8988T (cell line): ENCODE results near the gene CCND1.

Experiments
- DNase-seq: peaks from one replicate; pipeline ENCODE4 v3.0.0; 2011

CCND1 gene

DNA sequence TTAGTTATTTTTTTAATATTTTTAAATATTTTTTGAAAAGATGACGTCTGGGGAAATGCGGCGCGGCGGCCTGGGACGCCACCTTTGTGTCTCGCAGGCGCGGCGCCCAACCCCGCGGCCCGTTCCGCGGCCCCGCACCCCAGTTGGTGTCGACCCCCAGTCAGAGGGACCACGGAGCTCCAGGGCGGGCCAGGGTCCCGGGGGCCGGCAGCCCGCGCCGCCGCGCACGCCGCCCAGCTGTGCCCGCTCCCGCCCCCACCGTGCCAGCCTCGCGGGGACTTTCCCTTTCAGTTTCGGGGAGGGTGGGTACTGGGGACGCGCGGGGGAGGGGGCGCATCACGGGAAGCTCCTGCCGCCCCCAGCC, 1.6 kb downstream of the CCND1 start:
- DNase-seq, result peak; percentile 57

DNA sequence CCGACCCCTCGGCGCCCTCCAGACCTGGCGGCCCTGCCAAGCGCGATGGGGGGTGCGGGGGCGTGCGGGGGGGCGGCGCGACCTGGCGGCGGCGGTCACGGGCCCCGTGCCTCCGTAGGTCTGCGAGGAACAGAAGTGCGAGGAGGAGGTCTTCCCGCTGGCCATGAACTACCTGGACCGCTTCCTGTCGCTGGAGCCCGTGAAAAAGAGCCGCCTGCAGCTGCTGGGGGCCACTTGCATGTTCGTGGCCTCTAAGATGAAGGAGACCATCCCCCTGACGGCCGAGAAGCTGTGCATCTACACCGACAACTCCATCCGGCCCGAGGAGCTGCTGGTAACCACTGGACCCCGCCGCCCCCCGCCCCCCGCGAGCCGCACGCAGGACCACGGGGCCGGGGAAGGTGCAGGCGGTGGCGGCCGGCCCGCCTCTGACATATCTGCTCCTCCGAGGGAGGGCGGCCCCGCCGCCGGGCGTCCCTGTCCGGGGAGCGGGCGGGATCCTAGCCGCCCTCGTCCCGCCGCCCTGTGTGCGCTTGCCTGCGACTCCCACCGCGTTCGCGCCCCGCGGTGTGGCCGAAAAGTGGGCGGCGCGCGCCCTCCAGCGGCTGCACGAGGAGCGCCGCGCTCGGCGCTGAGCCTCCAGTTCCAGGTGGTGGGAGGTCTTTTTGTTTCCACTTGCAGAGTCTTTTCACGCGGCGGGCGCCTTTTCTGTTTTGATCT, 2.1 kb downstream of the CCND1 start:
- DNase-seq, result peak; percentile 86

DNA sequence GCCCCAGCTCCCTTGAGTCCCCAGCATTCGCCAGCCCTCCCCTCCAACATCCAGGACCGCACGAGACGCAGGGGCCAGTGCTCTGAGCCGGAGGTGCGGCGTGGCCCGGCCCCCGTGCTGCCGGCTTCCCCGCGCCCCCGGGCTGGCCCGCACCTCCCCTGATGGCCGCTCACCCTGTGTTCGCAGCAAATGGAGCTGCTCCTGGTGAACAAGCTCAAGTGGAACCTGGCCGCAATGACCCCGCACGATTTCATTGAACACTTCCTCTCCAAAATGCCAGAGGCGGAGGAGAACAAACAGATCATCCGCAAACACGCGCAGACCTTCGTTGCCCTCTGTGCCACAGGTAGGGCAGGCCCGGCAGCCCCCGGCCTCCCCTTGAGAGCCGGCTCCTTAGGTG, 2.7 kb downstream of the CCND1 start:
- DNase-seq, result peak; percentile 29

DNA sequence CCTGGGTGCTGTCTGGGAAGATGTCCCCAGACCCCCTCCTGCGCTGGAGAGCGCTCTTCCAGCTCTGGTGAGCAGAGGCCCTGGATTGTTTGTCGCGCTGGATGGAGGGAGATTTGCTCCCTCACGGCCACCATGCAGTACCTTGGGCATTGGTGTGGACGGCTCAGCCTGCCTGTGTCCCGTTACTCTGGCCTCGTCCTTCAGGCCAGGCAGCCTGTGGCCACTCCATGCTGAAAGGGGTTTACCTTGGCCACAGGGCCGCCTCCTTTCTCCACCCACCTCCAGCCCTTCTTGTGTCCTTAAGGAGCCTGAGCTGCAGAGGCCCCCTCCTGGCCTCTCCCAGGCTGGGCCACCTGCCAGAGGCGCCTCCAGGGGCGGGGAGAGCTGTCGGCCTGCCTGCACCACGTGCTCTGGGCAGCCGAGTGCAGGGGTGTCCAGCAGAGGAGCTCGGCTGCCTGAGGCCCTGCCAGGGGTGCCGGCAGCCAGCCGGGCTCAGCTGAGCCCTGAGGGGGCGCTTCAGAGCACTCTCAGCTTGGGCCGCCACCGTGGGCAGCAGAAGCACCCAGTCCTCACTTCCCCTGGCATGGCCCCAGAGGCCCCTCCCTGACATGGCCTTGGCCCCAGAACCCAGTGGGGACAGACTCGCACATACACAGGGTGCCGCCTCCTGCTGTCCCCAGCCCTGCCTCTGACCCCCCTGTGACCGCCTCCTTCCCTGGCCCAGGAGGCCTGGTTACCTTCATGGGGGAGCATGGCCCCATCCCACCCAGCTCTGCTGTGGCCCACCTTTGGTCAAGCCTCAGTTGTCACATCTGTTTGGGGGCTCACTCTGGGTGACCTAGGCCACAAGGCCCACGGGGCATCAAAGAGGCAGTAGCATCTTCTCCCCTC, 3.4 kb downstream of the CCND1 start:
- DNase-seq, result peak; percentile 68

DNA sequence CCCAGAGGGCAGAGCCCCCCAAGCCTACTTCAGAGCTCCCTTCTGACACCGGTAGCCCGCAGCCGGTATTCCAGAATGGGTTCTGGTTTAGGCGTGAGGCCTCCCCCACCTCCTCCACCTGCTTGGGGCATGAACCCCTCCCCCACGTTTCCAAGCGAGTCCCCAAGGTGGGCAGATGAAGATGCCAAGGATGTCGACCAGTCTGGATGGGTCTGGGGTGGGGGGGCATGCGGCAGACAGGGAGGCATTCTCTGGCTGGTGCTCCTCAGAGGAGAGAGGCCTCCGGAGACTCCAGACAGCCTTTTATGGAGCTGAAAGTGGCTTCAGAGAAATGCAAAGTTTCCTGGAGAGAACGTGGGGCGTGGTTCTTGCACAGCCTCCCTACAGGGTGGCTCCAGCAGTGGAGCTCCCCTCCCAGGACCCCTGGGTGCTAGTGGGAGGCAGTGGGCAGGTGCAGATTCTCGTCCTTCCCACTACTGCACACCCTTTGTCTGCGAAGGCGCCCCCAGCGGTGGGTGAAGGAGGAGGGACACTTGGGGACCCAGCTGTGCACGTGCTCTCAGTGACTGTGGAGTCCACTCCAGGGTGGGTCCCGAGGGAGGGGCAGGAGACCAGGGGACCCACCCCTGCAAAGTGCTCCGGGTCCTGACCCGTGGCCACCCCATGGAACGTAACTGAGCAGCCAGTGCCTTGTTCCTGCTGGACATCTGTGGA, 4.2 kb downstream of the CCND1 start:
- peak; percentile 47 for DNase-seq

DNA sequence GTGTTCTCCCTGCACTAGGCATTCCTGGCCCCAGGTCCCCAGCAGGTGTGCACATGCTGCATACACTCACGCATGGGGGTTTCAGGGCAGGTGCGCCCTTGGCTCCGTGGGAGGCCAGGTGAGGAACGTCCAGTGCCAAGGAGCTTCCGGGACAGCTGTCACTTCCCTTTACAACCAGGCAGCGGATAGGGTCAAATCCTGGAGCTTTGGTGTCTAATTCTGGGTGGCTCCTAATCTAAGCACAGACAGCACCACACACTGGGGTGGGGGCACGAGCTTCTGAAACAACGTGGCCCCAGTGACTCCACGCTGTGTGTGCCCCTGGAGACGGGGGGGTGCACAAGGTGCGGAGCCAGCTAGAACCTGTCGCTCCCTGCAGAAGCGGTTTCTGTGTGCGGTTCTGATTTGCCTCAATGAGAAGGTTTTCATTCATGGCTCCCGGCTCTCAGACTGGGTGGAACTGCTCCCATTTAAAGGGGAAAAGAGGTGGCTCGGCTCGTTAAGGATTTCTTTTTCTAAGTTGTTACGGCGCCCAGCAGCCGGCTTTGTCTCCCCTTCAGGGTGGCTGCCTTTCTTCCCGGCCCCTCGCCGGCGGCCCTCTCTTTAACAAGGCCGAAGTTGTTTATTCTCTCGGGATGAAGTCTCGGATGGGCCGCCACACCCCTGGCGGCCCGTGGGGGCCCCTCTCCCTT, 5.0 kb downstream of the CCND1 start:
- DNase-seq, result no peak

DNA sequence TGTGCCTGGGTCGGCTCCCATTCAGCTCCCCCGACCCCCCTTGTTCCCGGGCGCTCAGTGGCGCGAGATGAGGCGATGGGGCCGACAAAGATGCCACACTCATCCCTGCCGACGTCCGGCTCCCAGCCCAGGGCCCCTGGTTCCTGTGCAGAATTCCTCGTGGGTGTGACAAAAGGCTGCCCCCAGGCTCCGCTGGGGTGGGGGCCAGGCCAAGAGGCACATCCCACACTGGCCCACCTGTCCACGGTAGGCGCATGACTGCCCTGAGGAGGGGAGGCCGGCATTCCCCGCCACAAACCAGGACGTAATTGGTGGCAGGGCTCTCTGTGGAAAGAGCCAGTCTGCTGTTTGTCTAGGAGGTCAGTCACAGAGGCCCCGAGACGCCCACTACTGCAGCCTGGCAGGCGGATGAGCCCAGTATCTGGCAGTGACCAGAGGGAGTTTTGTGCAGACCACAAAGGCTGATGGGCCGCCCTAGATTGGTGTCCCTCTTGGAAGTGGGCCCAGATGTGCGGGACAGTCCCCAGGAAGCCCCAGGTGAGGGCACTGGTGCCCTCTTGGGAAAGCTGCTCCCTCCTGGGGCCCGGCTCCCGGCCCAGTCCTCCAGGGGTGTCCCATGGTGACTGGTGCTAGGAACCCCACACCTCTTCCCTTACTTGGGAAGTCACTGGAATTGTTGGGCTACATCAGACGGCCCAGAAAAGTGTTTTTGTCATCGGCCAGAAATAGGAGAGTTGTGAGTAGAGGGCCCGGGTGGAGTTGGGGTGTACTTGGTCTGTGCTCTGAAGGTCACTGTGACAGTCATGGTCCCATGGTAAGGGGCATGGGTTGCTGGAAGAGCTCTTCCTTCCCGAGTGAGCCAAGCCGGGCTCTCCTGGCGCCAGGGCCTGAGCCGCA, 5.8 kb downstream of the CCND1 start:
- no peak for DNase-seq

DNA sequence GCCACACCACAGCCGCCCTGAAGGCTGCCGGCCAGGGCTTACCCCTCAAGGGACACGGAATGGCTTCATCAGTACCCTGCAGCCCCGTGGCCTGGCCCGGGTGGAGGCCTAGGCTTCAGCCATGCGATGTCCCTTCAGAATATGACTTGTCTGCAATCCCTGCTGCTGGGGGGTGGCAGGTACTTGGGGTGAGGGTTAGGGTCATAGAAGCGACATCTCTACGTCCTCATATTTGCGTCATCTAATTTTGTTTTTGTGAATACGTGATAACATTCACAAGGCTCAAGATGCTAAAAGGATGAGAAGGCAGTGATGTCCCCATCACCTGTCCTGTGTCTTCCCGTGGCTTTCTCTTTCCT, 6.4 kb downstream of the CCND1 start:
- DNase-seq, result no peak

DNA sequence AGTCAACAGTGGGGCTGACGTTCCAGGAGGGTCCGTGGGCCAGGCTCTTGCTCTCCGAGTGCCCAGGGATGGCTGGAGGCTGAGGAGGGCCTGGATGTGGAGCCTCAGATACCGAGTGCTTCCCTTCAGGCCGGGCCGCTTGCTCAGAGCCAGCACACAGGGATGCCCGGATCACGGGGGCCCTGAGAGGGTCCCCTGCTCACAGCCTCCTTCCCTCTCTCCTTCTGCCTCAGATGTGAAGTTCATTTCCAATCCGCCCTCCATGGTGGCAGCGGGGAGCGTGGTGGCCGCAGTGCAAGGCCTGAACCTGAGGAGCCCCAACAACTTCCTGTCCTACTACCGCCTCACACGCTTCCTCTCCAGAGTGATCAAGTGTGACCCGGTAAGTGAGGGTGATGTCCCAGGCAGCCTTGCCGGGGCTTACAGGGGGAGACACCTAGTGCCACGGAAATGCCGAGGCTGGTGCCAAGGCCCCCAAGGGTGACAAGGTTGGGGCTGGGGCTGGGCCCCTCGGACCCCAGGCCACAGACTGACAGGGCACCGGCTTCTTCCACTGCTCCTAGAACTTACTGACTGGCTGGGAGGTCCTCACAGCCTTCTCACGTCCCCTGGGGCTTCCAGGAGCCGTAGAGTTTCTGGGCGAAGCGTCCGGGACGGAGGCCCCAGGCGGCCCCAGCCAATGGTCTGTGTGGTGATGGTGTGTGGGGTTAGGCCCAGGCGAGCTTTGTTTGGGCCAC, 7.0 kb downstream of the CCND1 start:
- no peak for DNase-seq

DNA sequence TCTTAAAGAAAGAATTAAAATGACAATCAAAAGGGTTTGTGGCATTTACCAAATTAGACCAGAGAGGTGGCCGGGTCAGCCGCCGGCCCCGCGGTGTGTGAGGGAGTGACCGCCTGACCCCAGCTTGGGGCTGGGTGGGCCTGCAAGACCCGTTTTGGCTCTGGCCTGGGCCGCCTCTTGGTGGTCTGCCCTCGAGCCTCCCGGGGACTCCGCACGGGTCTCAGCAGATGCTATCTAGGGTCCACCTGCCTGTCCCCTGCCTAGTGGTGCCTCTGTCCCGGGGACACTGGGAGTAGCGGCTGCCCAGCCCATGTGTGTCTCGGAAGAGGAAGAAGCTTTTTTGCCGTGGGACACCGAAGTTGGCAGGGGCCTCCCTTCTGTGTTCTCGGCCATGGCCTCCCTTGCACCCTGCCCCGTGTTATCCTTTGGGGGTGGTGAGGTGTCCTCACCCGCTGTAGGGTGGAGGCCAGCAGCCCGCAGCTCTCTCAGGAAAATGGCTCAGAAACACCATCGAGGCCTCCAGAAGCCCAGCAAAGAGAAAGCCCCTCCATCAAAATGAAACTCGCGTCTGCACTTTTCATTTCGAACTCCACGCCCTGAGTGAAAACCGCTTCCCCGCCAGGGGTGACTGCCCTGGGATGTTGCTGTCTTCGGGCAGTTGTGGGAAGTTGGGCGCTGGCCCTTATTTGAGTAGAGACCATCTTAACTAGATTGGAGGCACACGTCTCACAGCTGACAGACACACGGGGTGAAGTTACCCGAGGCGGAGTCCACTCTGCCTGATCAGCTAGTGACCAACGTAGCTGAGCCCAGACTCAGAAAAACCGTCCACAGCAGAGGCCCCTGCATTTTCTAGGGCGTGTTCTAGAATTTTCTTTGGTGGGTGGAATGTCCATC, 8.0 kb downstream of the CCND1 start:
- no peak for DNase-seq

DNA sequence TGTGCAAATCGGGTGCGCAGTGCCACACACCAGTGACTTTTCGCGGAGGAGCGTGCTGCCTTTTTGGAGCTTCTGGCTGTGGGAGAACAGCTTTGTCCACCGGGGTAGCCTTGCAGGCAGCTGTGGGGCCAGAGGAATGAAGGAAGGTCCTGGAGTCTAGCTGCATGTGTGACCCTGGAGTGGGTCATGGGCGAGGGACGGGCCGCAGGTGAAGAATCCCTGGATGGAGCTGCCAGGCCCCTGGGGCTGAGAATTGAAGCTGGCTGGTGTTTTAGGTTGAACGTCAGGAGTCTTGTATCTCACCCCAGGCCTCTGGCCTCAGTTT, 8.6 kb downstream of the CCND1 start:
- no peak for DNase-seq

DNA sequence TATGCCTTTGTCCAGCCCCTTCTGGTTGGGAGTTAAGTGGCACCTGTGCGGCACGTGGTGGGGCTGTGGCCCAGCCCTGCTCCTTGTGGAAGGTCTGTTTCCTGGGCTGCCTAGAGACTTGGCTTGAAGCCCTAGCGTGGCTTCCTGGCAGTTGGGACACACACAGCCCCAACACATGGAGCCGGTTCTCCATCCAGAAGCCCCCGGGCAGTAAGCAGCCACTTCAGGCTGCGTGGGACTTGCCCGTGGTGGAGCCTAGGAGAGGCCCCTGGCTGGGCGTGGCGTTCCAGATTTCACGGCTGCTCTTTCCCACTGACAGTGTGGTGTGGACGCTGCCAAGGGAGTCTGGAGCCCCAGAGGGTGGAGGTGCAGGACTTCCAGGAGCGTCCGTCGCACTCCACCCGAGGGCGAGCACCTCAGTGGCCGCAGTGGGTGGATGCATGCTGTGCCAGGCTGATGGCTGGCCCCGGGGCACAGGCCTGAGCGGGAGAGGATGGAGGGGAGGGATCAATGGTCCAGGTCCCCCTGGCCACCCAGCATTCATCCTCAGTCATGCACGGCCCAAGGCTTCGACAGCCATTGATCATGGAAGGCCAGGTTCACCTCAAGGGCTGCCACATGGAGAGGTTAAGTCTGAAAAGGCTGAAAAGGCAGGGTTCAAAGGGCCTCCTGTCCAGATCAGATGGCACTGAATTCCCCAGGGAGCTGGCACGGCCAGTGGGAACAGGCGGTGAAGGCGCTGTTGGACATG, 9.3 kb downstream of the CCND1 start:
- no peak for DNase-seq

DNA sequence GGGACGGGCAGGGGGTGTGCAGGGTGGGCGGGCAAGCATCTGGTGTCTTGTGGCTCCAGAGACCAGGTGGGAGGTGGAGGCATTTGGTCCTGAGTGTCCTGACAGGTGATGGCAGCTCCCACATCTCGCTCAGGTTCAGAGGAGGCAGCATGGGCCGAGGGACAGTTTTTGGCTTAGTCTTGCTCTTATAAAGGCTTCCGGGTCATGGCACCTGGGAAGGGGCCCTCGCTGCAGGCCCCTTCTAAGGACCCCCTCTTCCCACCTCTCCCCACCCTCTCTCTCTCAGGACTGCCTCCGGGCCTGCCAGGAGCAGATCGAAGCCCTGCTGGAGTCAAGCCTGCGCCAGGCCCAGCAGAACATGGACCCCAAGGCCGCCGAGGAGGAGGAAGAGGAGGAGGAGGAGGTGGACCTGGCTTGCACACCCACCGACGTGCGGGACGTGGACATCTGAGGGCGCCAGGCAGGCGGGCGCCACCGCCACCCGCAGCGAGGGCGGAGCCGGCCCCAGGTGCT, 9.9 kb downstream of the CCND1 start:
- DNase-seq, result no peak

DNA sequence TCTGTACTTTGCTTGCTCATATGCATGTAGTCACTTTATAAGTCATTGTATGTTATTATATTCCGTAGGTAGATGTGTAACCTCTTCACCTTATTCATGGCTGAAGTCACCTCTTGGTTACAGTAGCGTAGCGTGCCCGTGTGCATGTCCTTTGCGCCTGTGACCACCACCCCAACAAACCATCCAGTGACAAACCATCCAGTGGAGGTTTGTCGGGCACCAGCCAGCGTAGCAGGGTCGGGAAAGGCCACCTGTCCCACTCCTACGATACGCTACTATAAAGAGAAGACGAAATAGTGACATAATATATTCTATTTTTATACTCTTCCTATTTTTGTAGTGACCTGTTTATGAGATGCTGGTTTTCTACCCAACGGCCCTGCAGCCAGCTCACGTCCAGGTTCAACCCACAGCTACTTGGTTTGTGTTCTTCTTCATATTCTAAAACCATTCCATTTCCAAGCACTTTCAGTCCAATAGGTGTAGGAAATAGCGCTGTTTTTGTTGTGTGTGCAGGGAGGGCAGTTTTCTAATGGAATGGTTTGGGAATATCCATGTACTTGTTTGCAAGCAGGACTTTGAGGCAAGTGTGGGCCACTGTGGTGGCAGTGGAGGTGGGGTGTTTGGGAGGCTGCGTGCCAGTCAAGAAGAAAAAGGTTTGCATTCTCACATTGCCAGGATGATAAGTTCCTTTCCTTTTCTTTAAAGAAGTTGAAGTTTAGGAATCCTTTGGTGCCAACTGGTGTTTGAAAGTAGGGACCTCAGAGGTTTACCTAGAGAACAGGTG, 11.1 kb downstream of the CCND1 start:
- DNase-seq, result no peak

DNA sequence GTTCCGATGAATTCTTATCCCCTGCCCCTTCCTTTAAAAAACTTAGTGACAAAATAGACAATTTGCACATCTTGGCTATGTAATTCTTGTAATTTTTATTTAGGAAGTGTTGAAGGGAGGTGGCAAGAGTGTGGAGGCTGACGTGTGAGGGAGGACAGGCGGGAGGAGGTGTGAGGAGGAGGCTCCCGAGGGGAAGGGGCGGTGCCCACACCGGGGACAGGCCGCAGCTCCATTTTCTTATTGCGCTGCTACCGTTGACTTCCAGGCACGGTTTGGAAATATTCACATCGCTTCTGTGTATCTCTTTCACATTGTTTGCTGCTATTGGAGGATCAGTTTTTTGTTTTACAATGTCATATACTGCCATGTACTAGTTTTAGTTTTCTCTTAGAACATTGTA, 12.0 kb downstream of the CCND1 start:
- DNase-seq, result no peak

DNA sequence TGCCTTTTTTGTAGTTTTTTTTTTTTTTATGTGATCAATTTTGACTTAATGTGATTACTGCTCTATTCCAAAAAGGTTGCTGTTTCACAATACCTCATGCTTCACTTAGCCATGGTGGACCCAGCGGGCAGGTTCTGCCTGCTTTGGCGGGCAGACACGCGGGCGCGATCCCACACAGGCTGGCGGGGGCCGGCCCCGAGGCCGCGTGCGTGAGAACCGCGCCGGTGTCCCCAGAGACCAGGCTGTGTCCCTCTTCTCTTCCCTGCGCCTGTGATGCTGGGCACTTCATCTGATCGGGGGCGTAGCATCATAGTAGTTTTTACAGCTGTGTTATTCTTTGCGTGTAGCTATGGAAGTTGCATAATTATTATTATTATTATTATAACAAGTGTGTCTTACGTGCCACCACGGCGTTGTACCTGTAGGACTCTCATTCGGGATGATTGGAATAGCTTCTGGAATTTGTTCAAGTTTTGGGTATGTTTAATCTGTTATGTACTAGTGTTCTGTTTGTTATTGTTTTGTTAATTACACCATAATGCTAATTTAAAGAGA, 12.5 kb downstream of the CCND1 start:
- no peak for DNase-seq

DNA sequence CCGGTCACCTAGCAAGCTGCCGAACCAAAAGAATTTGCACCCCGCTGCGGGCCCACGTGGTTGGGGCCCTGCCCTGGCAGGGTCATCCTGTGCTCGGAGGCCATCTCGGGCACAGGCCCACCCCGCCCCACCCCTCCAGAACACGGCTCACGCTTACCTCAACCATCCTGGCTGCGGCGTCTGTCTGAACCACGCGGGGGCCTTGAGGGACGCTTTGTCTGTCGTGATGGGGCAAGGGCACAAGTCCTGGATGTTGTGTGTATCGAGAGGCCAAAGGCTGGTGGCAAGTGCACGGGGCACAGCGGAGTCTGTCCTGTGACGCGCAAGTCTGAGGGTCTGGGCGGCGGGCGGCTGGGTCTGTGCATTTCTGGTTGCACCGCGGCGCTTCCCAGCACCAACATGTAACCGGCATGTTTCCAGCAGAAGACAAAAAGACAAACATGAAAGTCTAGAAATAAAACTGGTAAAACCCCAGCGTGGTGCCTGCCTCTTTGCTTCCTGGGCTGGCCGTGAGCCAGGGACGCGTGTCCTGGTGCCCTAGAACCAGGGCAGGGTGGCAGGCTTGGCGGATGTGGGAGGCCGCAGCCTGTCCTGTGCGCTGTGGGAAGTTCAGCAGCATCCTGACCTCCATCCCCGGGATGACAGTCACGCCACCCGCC, 13.2 kb downstream of the CCND1 start:
- DNase-seq, result no peak
